Body of pancreas (tissue), 4 donors: ENCODE data around the gene TPM1. TPM values are rescaled to one million over a fixed set of nuclear protein-coding genes. Genes with fewer than 3 reads are reported as not detected.
A peak's percentile ranks its signal among the peaks of the same experiment; 100 is the strongest.

Experiments used
- ATAC-seq: fragments of 150-250 bp; one replicate; pipeline ENCODE4 v1.9.1; 2016
- DNase-seq, 4 donors: peaks; one replicate each; pipeline ENCODE4 v3.0.0-alpha.2; 2019
- H3K27ac ChIP-seq, 4 donors: fragments of 200-600 bp; sonication (generic); 1 replicate in 3 of 4; 2 replicates in 1 of 4; pipeline versions ENCODE4 v1.5.1 to v1.6.1; 2016 to 2019; ENCODE audit warnings: mild to moderate bottlenecking in 1 of 4, mixed read lengths in 1 of 4, moderate library complexity in 1 of 4
- H3K27me3 ChIP-seq, 2 donors: fragments of 200-600 bp; sonication (generic); one replicate each; pipeline ENCODE4 v1.6.0; 2016; ENCODE audit warnings: mild to moderate bottlenecking in 1 of 2
- H3K36me3 ChIP-seq, 2 donors: fragments of 200-600 bp; sonication (generic); replicated peaks in 1 of 2; 2 replicates each; pipeline ENCODE4 v1.5.1; 2016; ENCODE audit warnings: low read depth in 2 of 2; ENCODE audit not compliant: insufficient read depth in 1 of 2
- H3K4me1 ChIP-seq: fragments of 200-600 bp; sonication (generic); one replicate; pipeline ENCODE4 v1.6.0; 2016
- H3K4me3 ChIP-seq, 2 donors: fragments of 200-600 bp; sonication (generic); 1 replicate in 1 of 2; 2 replicates in 1 of 2; pipeline ENCODE4 v1.5.1; 2016 to 2019
- H3K9me3 ChIP-seq, 3 donors: fragments of 200-600 bp; sonication (generic); 1 replicate in 2 of 3; 2 replicates in 1 of 3; pipeline ENCODE4 v1.5.1; 2016
- CTCF ChIP-seq, 7 experiments: fragments of 450-650 bp in 4 of 7; fragments of 200-600 bp in 3 of 7; sonication (generic) in 3 of 7; IDR thresholded peaks; one replicate each; pipeline ENCODE4 v1.5.1; 2016 to 2019; ENCODE audit warnings: antibody characterized with exemption in 7 of 7
- POLR2A ChIP-seq, 3 donors: fragments of 450-650 bp; IDR thresholded peaks; one replicate each; pipeline ENCODE4 v1.6.1; 2016; ENCODE audit warnings: antibody characterized with exemption in 3 of 3, mild to moderate bottlenecking in 2 of 3
- WGBS, 2 donors: methylation state at CpG; one replicate each; pipeline ENCODE4 v1.1.5; 2017; 5-methylcytosine and 5-hydroxymethylcytosine counted together
- intact Hi-C: fragments of 100-400 bp; cut with DNase I; formaldehyde crosslinking; loops from one replicate; pipeline ENCODE4 v1.15.1; 2023
- total RNA-seq, 2 donors: library from RNA; depleted of rRNA; stranded (reverse); fragments of >200 nt; gene quantifications; one replicate each; pipeline ENCODE4 v1.1.0, GENCODE V29; 2016

Gene TPM1
- total RNA-seq, 2 donors from 2014 or later: 417 to 435 TPM

- WGBS, 2 donors: 35 to 36% methylated on average over 3 of the region's 3 CpGs
- intact Hi-C loops: no loop called here
- peak; percentile 72 for ATAC-seq
These were observed 41.8 kb upstream of the TPM1 start for GRCh38 chr15:63000706-63001105.

GRCh38 chr15:63004211-63004610 lies 38.3 kb upstream of the TPM1 start:
- TF ChIP-seq POLR2A (IDR thresholded peaks at IDR 0.05) (no peak), CTCF (IDR thresholded peaks at IDR 0.05) (no peak)
- Histone ChIP-seq H3K27me3 (no peaks in the 10 kb centered on the region), H3K4me1 (peaks cover 28% of the 10 kb centered on the region), H3K36me3 (no peaks in the 10 kb centered on the region), H3K9me3 (no peaks in the 10 kb centered on the region), H3K4me3 (no peak overlapping the region), H3K27ac (no peak overlapping the region)
- DNase-seq (no peak), ATAC-seq (no peak)
- intact Hi-C loops: no loop called here
- 81 to 92% methylated on average over 2 of the region's 2 CpGs for WGBS, 2 donors

More at GRCh38 chr15:63000706-63001105, 41.8 kb upstream of the TPM1 start:
- TF ChIP-seq POLR2A (IDR thresholded peaks at IDR 0.05): no peak
- TF ChIP-seq CTCF (IDR thresholded peaks at IDR 0.05): no peak
- H3K9me3 ChIP-seq: no peaks in the 10 kb centered on the region
- no peak overlapping the region for H3K4me3 ChIP-seq
- H3K27me3 ChIP-seq: no peaks in the 10 kb centered on the region
- no peaks in the 10 kb centered on the region for H3K36me3 ChIP-seq
- H3K4me1 ChIP-seq: peaks cover 39% of the 10 kb centered on the region
- peak overlapping the region in 3 of 4 donors; percentile 24 to 60 (median 49) for H3K27ac ChIP-seq
- peak in 3 of 4 donors; percentile 37 to 63 (median 53) for DNase-seq

- H3K27me3 ChIP-seq: no peaks in the 10 kb centered on the region
- peaks cover 15% of the 10 kb centered on the region for H3K4me1 ChIP-seq
- WGBS, 2 donors: 65 to 66% methylated on average over 8 of the region's 8 CpGs
- H3K27ac ChIP-seq: peak overlapping the region in 1 of 4 donors; percentile 41
- ATAC-seq (peak; percentile 51), DNase-seq (no peak)
- intact Hi-C loops: no loop called here
- H3K36me3 ChIP-seq: no peaks in the 10 kb centered on the region
- no peaks in the 10 kb centered on the region for H3K9me3 ChIP-seq
- H3K4me3 ChIP-seq: no peak overlapping the region
- no peak for TF ChIP-seq CTCF (IDR thresholded peaks at IDR 0.05)
- no peak for TF ChIP-seq POLR2A (IDR thresholded peaks at IDR 0.05)
These were observed 36.3 kb upstream of the TPM1 start for GRCh38 chr15:63006032-63006878.

- Histone ChIP-seq H3K27ac (no peak overlapping the region), H3K9me3 (no peaks in the 10 kb centered on the region), H3K27me3 (no peaks in the 10 kb centered on the region), H3K36me3 (no peaks in the 10 kb centered on the region), H3K4me3 (no peak overlapping the region), H3K4me1 (peaks cover 13% of the 10 kb centered on the region)
- no peak for ATAC-seq
- intact Hi-C loops: no loop called here
- WGBS, 2 donors: 80 to 81% methylated on average over 6 of the region's 6 CpGs
- TF ChIP-seq CTCF (IDR thresholded peaks at IDR 0.05): no peak
- no peak for TF ChIP-seq POLR2A (IDR thresholded peaks at IDR 0.05)
- no peak for DNase-seq
These were observed 34.1 kb upstream of the TPM1 start for GRCh38 chr15:63008333-63009049.
